ENCODE results near the gene PGBD4. TPM values are rescaled to one million over a fixed set of nuclear protein-coding genes. Genes with fewer than 3 reads are reported as not detected.

PGBD4 gene
- total RNA-seq (2014; rRNA removed; shearing (Covaris generic)) (0.76 and 1.7 TPM in 2 replicates), polyA plus RNA-seq (2016; fragmentation: Nextera tagmentation; extraction: Ambion mirVana) (0.75 and 0.99 TPM in 2 replicates)

DNA sequence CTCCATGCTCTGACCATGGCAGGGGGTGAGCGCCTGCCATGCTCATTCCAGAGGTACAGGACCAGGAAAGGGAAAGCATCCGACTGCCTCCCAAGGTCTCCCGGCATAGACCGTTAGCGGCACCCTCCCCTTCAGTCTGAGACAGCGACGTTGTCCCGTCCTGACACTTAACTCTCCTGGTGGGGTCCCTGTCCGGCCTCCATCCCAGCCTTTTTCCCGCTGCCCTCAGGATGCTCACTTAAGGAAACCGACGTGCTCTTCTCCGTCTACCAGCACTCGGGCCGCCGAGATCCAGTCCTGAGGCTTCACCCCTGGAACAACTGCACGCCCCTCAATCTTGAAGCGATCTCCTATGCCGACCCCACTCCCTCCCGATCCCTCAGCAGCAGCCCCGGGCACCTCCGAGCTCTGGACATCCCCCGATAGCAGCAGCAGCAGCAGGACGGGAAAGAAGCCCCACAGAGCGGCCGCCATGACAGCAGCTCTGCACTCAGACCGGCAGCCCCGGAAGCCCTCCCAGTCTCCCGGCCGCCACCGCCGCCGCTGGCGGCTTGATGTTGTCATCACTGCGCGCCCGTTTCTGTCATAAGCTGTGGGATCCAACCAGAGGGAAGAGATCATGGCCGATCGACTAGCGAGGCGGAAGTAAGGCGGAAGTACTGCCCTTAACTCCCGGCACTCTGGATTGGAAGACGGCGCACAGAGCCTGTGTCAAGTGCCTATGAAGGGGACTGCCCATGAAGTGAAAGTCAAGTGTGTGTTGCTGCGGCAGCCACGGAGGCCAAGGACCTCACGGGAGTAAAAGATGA lies at the start of gene PGBD4, which contains the start of gene EMC7:
Gene PGBD4 (plus strand): TSS at position 718 of the 809 bp plus-strand sequence. CDS start 449 bp downstream, outside the sequence.
Gene EMC7 (minus strand): TSS at position 497 of the 809 bp plus-strand sequence. CDS start 23 bp downstream, at position 474.
- Histone ChIP-seq H3K9me2 (ENCODE audit: insufficient read depth) (no peaks in the 10 kb centered on the region), H2AFZ (peak within 1 kb of the TSS; percentile 90), H4K20me1 (ENCODE audit: insufficient read depth) (no peaks in the 10 kb centered on the region), H3F3A (ENCODE audit: insufficient read depth) (peaks cover 14% of the 10 kb centered on the region; the same call in 1 of the 2 replicates), H3K79me2 (ENCODE audit: insufficient read depth) (peaks cover 68% of the 10 kb centered on the region), H3K27ac (peak within 1 kb of the TSS; percentile 84), H3K36me3 (ENCODE audit: low read depth) (no peaks in the 10 kb centered on the region), H3K27me3 (replicated peaks; ENCODE audit: insufficient read depth) (no peaks in the 10 kb centered on the region), H3K4me2 (ENCODE audit: unreplicated experiment) (peak within 1 kb of the TSS; percentile 97), H3K9ac (peak within 1 kb of the TSS; percentile 96), H3K9me3 (ENCODE audit: low read depth) (no peaks in the 10 kb centered on the region), H3K4me3 (peak within 1 kb of the TSS; percentile 88), H3K4me1 (ENCODE audit: insufficient read depth) (peaks cover 25% of the 10 kb centered on the region)
- TF ChIP-seq EZH2phosphoT487 (IDR thresholded peaks at IDR 0.05; ENCODE audit: insufficient read depth, low read depth) (no peak), EZH2 (IDR thresholded peaks at IDR 0.05; ENCODE audit: insufficient read depth, poor library complexity, severe bottlenecking) (no peak)
- in situ Hi-C loops (cut with MboI), result loop anchor here (10.0 to 25.0 kb wide), 2 partner anchors 113 to 261 kb away; partner anchors contain the start of genes KATNBL1 and LPCAT4
- 0% methylated on average over 48 of the region's 48 CpGs for WGBS, 2 experiments (ENCODE audit: low coverage in 1 of 2, low lambda C conversion rate in 2 of 2, missing lambda C conversion rate in 2 of 2)
- peak; percentile 100 for DNase-seq

DNA sequence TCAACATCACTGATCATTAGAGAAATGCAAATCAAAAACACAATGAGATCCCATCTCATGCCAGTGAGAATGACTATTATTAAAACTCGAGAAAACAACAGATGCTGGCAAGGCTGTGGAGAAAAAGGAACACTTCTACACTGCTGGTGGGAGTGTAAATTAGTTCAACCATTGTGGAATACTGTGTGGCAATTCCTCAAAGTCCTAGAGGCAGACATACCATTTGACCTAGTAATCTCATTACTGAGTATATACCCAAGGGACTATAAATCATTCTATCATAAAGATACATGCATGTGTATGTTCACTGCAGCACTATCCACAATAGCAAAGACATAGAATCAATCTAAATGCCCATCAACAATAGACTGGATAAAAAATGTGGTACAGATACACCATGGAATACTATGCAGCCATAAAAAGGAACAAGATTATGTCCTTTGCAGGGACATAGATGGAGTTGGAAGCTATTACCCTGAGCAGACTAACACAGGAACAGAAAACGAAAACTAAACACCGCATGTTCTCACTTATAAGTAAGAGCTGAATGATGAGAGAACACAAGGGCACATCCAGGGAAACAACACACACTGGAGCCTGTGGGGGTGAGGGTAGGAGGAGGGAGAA lies 47.7 kb upstream of the PGBD4 start:
- Histone ChIP-seq H3K4me3 (no peak overlapping the region), H2AFZ (no peak overlapping the region), H3K9me3 (ENCODE audit: low read depth) (peaks cover 3% of the 10 kb centered on the region), H3K9ac (no peak overlapping the region), H3F3A (ENCODE audit: insufficient read depth) (peaks cover 25% of the 10 kb centered on the region), H3K36me3 (ENCODE audit: low read depth) (no peaks in the 10 kb centered on the region), H3K27ac (no peak overlapping the region), H3K4me2 (ENCODE audit: unreplicated experiment) (no peak overlapping the region), H4K20me1 (ENCODE audit: insufficient read depth) (no peaks in the 10 kb centered on the region), H3K9me2 (ENCODE audit: insufficient read depth) (no peaks in the 10 kb centered on the region), H3K27me3 (replicated peaks; ENCODE audit: insufficient read depth) (no peaks in the 10 kb centered on the region), H3K79me2 (ENCODE audit: insufficient read depth) (no peaks in the 10 kb centered on the region), H3K4me1 (ENCODE audit: insufficient read depth) (peaks cover 20% of the 10 kb centered on the region)
- TF ChIP-seq EZH2phosphoT487 (IDR thresholded peaks at IDR 0.05; ENCODE audit: insufficient read depth, low read depth) (no peak), EZH2 (IDR thresholded peaks at IDR 0.05; ENCODE audit: insufficient read depth, poor library complexity, severe bottlenecking) (no peak)
- WGBS, 2 experiments (ENCODE audit: low coverage in 1 of 2, low lambda C conversion rate in 2 of 2, missing lambda C conversion rate in 2 of 2), result 64 to 73% methylated on average over 3 of the region's 3 CpGs
- in situ Hi-C loops (cut with MboI), result no loop called here
- no peak for DNase-seq

DNA sequence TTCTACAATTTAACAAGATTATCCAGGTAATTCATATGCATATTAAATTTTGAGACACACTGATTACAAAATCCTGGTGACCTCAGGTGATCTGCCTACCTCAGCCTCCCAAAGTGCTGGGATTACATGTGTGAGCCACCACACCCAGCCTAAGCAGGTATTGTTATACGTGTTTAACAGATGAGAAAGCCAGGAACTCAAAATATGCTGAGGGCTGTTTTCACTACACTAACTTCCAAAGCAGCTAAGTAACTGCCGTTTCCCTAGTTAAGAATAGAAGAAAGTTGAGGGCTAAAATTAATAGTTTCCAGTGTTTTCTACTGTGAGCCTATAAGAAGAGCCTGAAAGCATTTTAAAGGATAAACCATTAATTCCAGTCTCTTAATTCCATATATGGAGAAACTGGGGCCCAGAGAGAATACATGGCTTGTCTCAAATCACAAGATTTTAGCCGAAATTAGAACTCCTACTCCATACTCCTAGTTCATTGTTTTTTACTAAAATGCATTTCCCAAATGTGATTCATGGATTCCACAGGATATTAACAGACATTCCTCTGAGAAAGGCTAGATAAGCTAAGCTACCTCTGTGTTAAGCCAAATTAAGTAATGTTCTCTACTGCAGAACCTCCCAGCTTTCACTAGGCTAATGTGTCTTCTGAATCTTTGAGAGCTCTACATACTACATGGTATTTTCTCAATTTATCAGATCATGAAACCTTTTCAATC lies 45.9 kb upstream of the PGBD4 start:
- Histone ChIP-seq H3K4me1 (ENCODE audit: insufficient read depth) (peaks cover 16% of the 10 kb centered on the region), H3K9me3 (ENCODE audit: low read depth) (peaks cover 3% of the 10 kb centered on the region), H2AFZ (peak overlapping the region; percentile 61), H3K27me3 (replicated peaks; ENCODE audit: insufficient read depth) (no peaks in the 10 kb centered on the region), H4K20me1 (ENCODE audit: insufficient read depth) (no peaks in the 10 kb centered on the region), H3K36me3 (ENCODE audit: low read depth) (no peaks in the 10 kb centered on the region), H3K79me2 (ENCODE audit: insufficient read depth) (no peaks in the 10 kb centered on the region), H3K9me2 (ENCODE audit: insufficient read depth) (no peaks in the 10 kb centered on the region), H3K9ac (peak overlapping the region; percentile 14), H3K4me2 (ENCODE audit: unreplicated experiment) (peak overlapping the region; percentile 41), H3F3A (ENCODE audit: insufficient read depth) (peaks cover 22% of the 10 kb centered on the region), H3K4me3 (peak overlapping the region; percentile 7), H3K27ac (peak overlapping the region; percentile 58)
- no peak for TF ChIP-seq EZH2 (IDR thresholded peaks at IDR 0.05; ENCODE audit: insufficient read depth, poor library complexity, severe bottlenecking)
- peak; percentile 86 for DNase-seq
- in situ Hi-C loops (cut with MboI), result no loop called here
- WGBS, 2 experiments (ENCODE audit: low coverage in 1 of 2, low lambda C conversion rate in 2 of 2, missing lambda C conversion rate in 2 of 2), result 23% methylated on average over 3 of the region's 3 CpGs

DNA sequence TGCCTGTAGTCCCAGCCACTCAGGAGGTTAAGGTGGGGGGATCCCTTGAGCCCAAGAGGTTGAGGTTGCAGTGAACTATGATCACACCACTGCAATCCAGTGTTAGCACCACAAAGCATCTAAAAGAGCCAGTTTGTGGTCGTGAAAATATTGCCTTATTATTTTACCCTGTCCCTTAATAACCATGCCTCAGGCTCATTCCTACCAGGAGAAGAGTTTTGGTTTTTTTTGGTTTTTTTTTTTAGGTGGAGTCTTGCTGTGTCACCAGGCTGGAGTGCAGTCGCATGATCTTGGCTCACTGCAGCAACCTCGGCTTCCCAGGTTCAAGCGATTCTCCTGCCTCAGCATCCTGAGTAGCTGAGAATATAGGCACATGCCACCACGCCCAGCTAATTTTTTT lies 45.0 kb upstream of the PGBD4 start:
- Histone ChIP-seq H3F3A (ENCODE audit: insufficient read depth) (peaks cover 22% of the 10 kb centered on the region), H2AFZ (peak overlapping the region; percentile 61), H3K27ac (peak overlapping the region; percentile 58), H3K9me2 (ENCODE audit: insufficient read depth) (no peaks in the 10 kb centered on the region), H3K27me3 (replicated peaks; ENCODE audit: insufficient read depth) (no peaks in the 10 kb centered on the region), H3K79me2 (ENCODE audit: insufficient read depth) (no peaks in the 10 kb centered on the region), H3K36me3 (ENCODE audit: low read depth) (no peaks in the 10 kb centered on the region), H3K4me3 (peak overlapping the region; percentile 7; the same call in 1 of the 2 replicates), H4K20me1 (ENCODE audit: insufficient read depth) (no peaks in the 10 kb centered on the region), H3K9ac (peak overlapping the region; percentile 14), H3K9me3 (ENCODE audit: low read depth) (no peaks in the 10 kb centered on the region), H3K4me1 (ENCODE audit: insufficient read depth) (peaks cover 16% of the 10 kb centered on the region), H3K4me2 (ENCODE audit: unreplicated experiment) (peak overlapping the region; percentile 41)
- TF ChIP-seq EZH2 (IDR thresholded peaks at IDR 0.05; ENCODE audit: insufficient read depth, poor library complexity, severe bottlenecking) (no peak), EZH2phosphoT487 (IDR thresholded peaks at IDR 0.05; ENCODE audit: insufficient read depth, low read depth) (no peak)
- in situ Hi-C loops (cut with MboI), result no loop called here
- DNase-seq, result peak; percentile 19
- WGBS, 2 experiments (ENCODE audit: low coverage in 1 of 2, low lambda C conversion rate in 2 of 2, missing lambda C conversion rate in 2 of 2), result 63 to 66% methylated on average over 5 of the region's 5 CpGs

All from GM23248 (cell line).